Glutamatergic neuron (in vitro differentiated cells): ENCODE data around the gene POU2F2. TPM values are rescaled to one million over a fixed set of nuclear protein-coding genes. Genes with fewer than 3 reads are reported as not detected.
"Not testable (repeated sequence)": the region's sequence is repeated elsewhere in the genome, so short reads cannot be mapped to it uniquely, and the experiment has no call there.

Experiments used
- DNase-seq: peaks from one replicate; pipeline ENCODE4 v3.0.0; 2022
- H3K27ac Mint-ChIP-seq: one replicate; pipeline ENCODE4 v1.8.0; 2020; ENCODE audit warnings: mild to moderate bottlenecking, mixed read lengths, inconsistent platforms; ENCODE audit not compliant: unreplicated experiment
- H3K27me3 Mint-ChIP-seq: one replicate; pipeline ENCODE4 v1.8.0; 2020; ENCODE audit warnings: mild to moderate bottlenecking, moderate library complexity, mixed read lengths, inconsistent platforms; ENCODE audit not compliant: unreplicated experiment
- H3K36me3 Mint-ChIP-seq: one replicate; pipeline ENCODE4 v1.8.0; 2020; ENCODE audit warnings: mild to moderate bottlenecking, mixed read lengths, inconsistent platforms; ENCODE audit not compliant: unreplicated experiment
- H3K4me1 Mint-ChIP-seq: one replicate; pipeline ENCODE4 v1.8.0; 2020; ENCODE audit warnings: mild to moderate bottlenecking, low read depth, mixed read lengths, inconsistent platforms; ENCODE audit not compliant: unreplicated experiment
- H3K4me3 Mint-ChIP-seq: one replicate; pipeline ENCODE4 v1.8.0; 2020; ENCODE audit warnings: mild to moderate bottlenecking, mixed read lengths, inconsistent platforms; ENCODE audit not compliant: unreplicated experiment
- H3K9me3 Mint-ChIP-seq: one replicate; pipeline ENCODE4 v1.8.0; 2020; ENCODE audit warnings: mild to moderate bottlenecking, moderate library complexity, mixed read lengths, inconsistent platforms; ENCODE audit not compliant: unreplicated experiment
- CTCF ChIP-seq: fragments of 200-600 bp; sonication (generic); IDR thresholded peaks from one replicate; pipeline ENCODE4 v1.5.0; 2021; ENCODE audit not compliant: partially characterized antibody, unreplicated experiment
- total RNA-seq: library from RNA; stranded (reverse); fragmentation: NEBNext Ultra II Directional; extraction: Animal tissue kit (Norgen Biotek cat#: 25700); gene quantifications from one replicate; pipeline ENCODE4 v1.2.1, GENCODE V29; 2021; ENCODE audit not compliant: unreplicated experiment

Gene POU2F2
- total RNA-seq, 1 donor from 2014 or later: 53.4 TPM

DNA sequence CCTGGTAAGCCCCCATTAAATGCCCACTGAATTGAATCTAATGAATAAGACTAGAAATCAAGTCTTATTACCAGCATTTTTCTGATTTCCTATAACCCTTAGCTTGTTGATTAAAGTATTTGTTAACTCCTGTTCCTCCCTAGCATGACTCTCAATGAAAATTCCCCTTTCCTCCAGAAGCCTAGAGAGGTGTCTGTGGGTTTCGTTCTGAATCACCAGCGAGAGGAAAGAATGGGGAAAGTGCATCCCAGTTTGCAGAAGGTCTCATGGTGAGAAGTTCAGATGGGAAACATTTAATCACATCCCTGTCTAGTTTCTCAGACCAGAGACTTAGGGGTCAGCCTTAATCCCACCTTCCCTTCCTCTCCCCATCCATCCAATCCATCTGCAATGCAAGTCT, 26.9 kb downstream of the POU2F2 start:
- Mint-ChIP-seq H3K36me3 (no peaks in the 10 kb centered on the region), H3K27me3 (peaks cover 14% of the 10 kb centered on the region), H3K4me1 (no peaks in the 10 kb centered on the region), H3K27ac (no peak overlapping the region), H3K4me3 (no peak overlapping the region), H3K9me3 (peaks cover 7% of the 10 kb centered on the region)
- no peak for TF ChIP-seq CTCF
- DNase-seq: no peak

- no peak for DNase-seq
- no peak overlapping the region for H3K27ac Mint-ChIP-seq
- H3K36me3 Mint-ChIP-seq: no peaks in the 10 kb centered on the region
- no peak for TF ChIP-seq CTCF
- H3K27me3 Mint-ChIP-seq: peaks cover 11% of the 10 kb centered on the region
- no peaks in the 10 kb centered on the region for H3K4me1 Mint-ChIP-seq
- peaks cover 7% of the 10 kb centered on the region for H3K9me3 Mint-ChIP-seq
- no peak overlapping the region for H3K4me3 Mint-ChIP-seq
Measured at GRCh38 chr19:42102877-42103276, 29.4 kb downstream of the POU2F2 start.

GRCh38 chr19:42100241-42100640, 32.0 kb downstream of the POU2F2 start:
- H3K4me1 Mint-ChIP-seq, H3K36me3 Mint-ChIP-seq, DNase-seq, H3K27me3 Mint-ChIP-seq, H3K4me3 Mint-ChIP-seq, H3K27ac Mint-ChIP-seq, H3K9me3 Mint-ChIP-seq: not testable (repeated sequence)

DNA sequence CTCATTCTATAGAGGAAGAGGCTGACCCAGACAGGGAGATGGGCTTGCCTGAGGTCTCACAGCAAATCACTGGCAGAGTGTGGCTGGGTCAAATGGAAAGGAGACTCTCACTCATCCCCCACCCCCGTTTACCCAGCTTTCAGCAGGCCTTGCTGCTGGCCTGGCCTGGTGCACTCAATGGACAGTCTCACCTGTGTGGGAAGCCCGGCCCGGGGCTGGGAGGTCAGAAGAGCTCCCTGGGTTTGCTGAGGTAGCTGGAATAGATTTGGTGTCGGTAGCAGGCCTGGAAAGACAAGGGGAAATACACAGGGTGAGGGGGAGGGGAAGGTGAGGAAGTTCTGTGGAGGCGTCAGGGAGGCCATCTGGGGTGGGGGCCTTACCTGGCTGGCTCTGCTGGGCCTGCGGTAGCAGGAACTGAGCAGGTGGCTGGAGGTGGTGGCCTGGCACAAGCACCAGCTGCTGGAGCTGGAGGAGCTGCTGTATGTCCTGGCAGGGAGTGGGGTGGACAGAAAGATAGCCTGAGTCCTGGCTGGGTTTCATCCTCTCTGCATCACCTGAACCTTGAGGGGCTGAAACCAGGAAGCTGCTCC, 32.8 kb downstream of the POU2F2 start:
- Mint-ChIP-seq H3K9me3 (no peaks in the 10 kb centered on the region), H3K27me3 (no peaks in the 10 kb centered on the region), H3K4me3 (no peak overlapping the region), H3K27ac (no peak overlapping the region), H3K4me1 (peaks cover under 1% of the 10 kb centered on the region), H3K36me3 (no peaks in the 10 kb centered on the region)
- no peak for TF ChIP-seq CTCF
- DNase-seq: no peak

GRCh38 chr19:42098781-42099180, 33.5 kb downstream of the POU2F2 start:
- TF ChIP-seq CTCF: no peak
- DNase-seq: no peak
- no peak overlapping the region for H3K27ac Mint-ChIP-seq
- H3K4me1 Mint-ChIP-seq: peaks cover 7% of the 10 kb centered on the region
- H3K9me3 Mint-ChIP-seq: no peaks in the 10 kb centered on the region
- H3K27me3 Mint-ChIP-seq: peaks cover 2% of the 10 kb centered on the region
- peaks cover 4% of the 10 kb centered on the region for H3K36me3 Mint-ChIP-seq
- H3K4me3 Mint-ChIP-seq: no peak overlapping the region
